Smooth muscle cell (in vitro differentiated cells): ENCODE data around the gene MIA3. TPM values are rescaled to one million over a fixed set of nuclear protein-coding genes. Genes with fewer than 3 reads are reported as not detected.

Experiments used
- DNase-seq: peaks from one replicate; lab custom pipeline; 2025; ENCODE audit not compliant: unreplicated experiment; lab: John Stamatoyannopoulos, UW
- H2AFZ ChIP-seq: fragments of 200-600 bp; sonication (generic); 2 replicates; pipeline ENCODE4 v1.6.0; 2016; ENCODE audit warnings: antibody characterized with exemption, low read depth, mild to moderate bottlenecking
- H3F3A ChIP-seq: fragments of 200-600 bp; sonication (generic); 2 replicates; pipeline ENCODE4 v1.6.0; 2017; ENCODE audit warnings: antibody characterized with exemption, low read depth
- H3K27ac ChIP-seq: fragments of 200-600 bp; sonication (generic); 2 replicates; pipeline ENCODE4 v1.5.1; 2016; ENCODE audit warnings: low read depth, mild to moderate bottlenecking
- H3K27me3 ChIP-seq: fragments of 200-600 bp; sonication (generic); 2 replicates; pipeline ENCODE4 v1.6.1; 2016; ENCODE audit warnings: low read depth, mild to moderate bottlenecking
- H3K36me3 ChIP-seq: fragments of 200-600 bp; sonication (generic); 2 replicates; pipeline ENCODE4 v1.5.1; 2016; ENCODE audit warnings: low read depth
- H3K4me1 ChIP-seq: fragments of 200-600 bp; sonication (generic); 2 replicates; pipeline ENCODE4 v1.5.1; 2016; ENCODE audit warnings: low read depth
- H3K4me2 ChIP-seq: fragments of 200-600 bp; sonication (generic); 2 replicates; pipeline ENCODE4 v1.6.0; 2016; ENCODE audit warnings: mild to moderate bottlenecking
- H3K4me3 ChIP-seq: fragments of 200-600 bp; sonication (generic); 2 replicates; pipeline ENCODE4 v1.5.1; 2016; ENCODE audit warnings: mild to moderate bottlenecking
- H3K79me2 ChIP-seq: fragments of 200-600 bp; sonication (generic); 2 replicates; pipeline ENCODE4 v1.6.0; 2016; ENCODE audit warnings: low read depth, mild to moderate bottlenecking
- H3K9ac ChIP-seq: fragments of 200-600 bp; sonication (generic); 2 replicates; pipeline ENCODE4 v1.6.0; 2016; ENCODE audit warnings: low read depth
- H3K9me3 ChIP-seq: fragments of 200-600 bp; sonication (generic); replicated peaks from 2 replicates; pipeline ENCODE4 v1.5.1; 2016; ENCODE audit warnings: low read depth
- H4K20me1 ChIP-seq: fragments of 200-600 bp; sonication (generic); 2 replicates; pipeline ENCODE4 v1.6.0; 2016; ENCODE audit warnings: low read depth
- CTCF ChIP-seq: fragments of 200-600 bp; sonication (generic); IDR thresholded peaks from 2 replicates; pipeline ENCODE4 v1.5.1; 2017; ENCODE audit warnings: borderline replicate concordance, mild to moderate bottlenecking, antibody characterized with exemption; ENCODE audit not compliant: insufficient read depth, poor library complexity, severe bottlenecking
- WGBS: methylation state at CpG from one replicate; pipeline ENCODE4 v1.1.7; 2016; ENCODE audit warnings: low lambda C conversion rate; 5-methylcytosine and 5-hydroxymethylcytosine counted together
- polyA plus RNA-seq: library from polyadenylated mRNA; unstranded; fragments of >200 nt; fragmentation: Nextera tagmentation; extraction: Ambion mirVana; gene quantifications from 2 replicates; pipeline ENCODE4 v1.2.1, GENCODE V29; 2016
- total RNA-seq: library from RNA; depleted of rRNA; stranded (reverse); fragments of >200 nt; gene quantifications from 2 replicates; pipeline ENCODE4 v1.2.3, GENCODE V29; 2014

The MIA3 gene
- total and polyA plus RNA-seq, 2 experiments from 2014 or later = 56.8 to 64.0 TPM

- DNase-seq = no peak
- H3K4me1 ChIP-seq = peaks cover 9% of the 10 kb centered on the region
- H3K27me3 ChIP-seq = no peaks in the 10 kb centered on the region
- H3K9me3 ChIP-seq = no peaks in the 10 kb centered on the region
- peak overlapping the region; percentile 87 for H3K9ac ChIP-seq
- TF ChIP-seq CTCF = no peak
- peaks cover 20% of the 10 kb centered on the region for H4K20me1 ChIP-seq
- WGBS = 12% methylated on average over 20 of the region's 20 CpGs
- H3K4me3 ChIP-seq = peak overlapping the region; percentile 98
- peak overlapping the region; percentile 94 for H3K4me2 ChIP-seq
- peaks cover 7% of the 10 kb centered on the region for H3F3A ChIP-seq
- peak overlapping the region; percentile 53 for H2AFZ ChIP-seq
- peaks cover 20% of the 10 kb centered on the region for H3K79me2 ChIP-seq
- H3K36me3 ChIP-seq = no peaks in the 10 kb centered on the region
- no peak overlapping the region for H3K27ac ChIP-seq
Observed at GRCh38 chr1:222618880-222619596, 1.1 kb downstream of the MIA3 start.

GRCh38 chr1:222620566-222620965 is 2.7 kb downstream of the MIA3 start:
- TF ChIP-seq CTCF = no peak
- H2AFZ ChIP-seq = no peak overlapping the region
- H3K27ac ChIP-seq = no peak overlapping the region
- 86% methylated on average over 2 of the region's 2 CpGs for WGBS
- no peaks in the 10 kb centered on the region for H3K27me3 ChIP-seq
- H3K9me3 ChIP-seq = no peaks in the 10 kb centered on the region
- H3K4me1 ChIP-seq = peaks cover 9% of the 10 kb centered on the region
- H3F3A ChIP-seq = peaks cover 7% of the 10 kb centered on the region
- no peak for DNase-seq
- H3K79me2 ChIP-seq = peaks cover 20% of the 10 kb centered on the region
- peaks cover 20% of the 10 kb centered on the region for H4K20me1 ChIP-seq
- H3K4me2 ChIP-seq = no peak overlapping the region
- H3K4me3 ChIP-seq = no peak overlapping the region
- H3K36me3 ChIP-seq = no peaks in the 10 kb centered on the region
- H3K9ac ChIP-seq = no peak overlapping the region

- Histone ChIP-seq H2AFZ (no peak overlapping the region), H3K27me3 (no peaks in the 10 kb centered on the region), H3K36me3 (peaks cover 4% of the 10 kb centered on the region), H4K20me1 (peaks cover 20% of the 10 kb centered on the region), H3K4me2 (no peak overlapping the region), H3K27ac (no peak overlapping the region), H3K9me3 (no peaks in the 10 kb centered on the region), H3K79me2 (peaks cover 20% of the 10 kb centered on the region), H3K9ac (no peak overlapping the region), H3K4me3 (no peak overlapping the region), H3F3A (no peaks in the 10 kb centered on the region), H3K4me1 (peaks cover 6% of the 10 kb centered on the region)
- TF ChIP-seq CTCF = no peak
- 81% methylated on average over 5 of the region's 5 CpGs for WGBS
- no peak for DNase-seq
Observed at GRCh38 chr1:222622765-222623164, 4.9 kb downstream of the MIA3 start.

- peaks cover 20% of the 10 kb centered on the region for H4K20me1 ChIP-seq
- no peak overlapping the region for H3K27ac ChIP-seq
- peaks cover 20% of the 10 kb centered on the region for H3K79me2 ChIP-seq
- H3K36me3 ChIP-seq = peaks cover 11% of the 10 kb centered on the region
- no peak overlapping the region for H2AFZ ChIP-seq
- no peaks in the 10 kb centered on the region for H3K27me3 ChIP-seq
- H3K9ac ChIP-seq = no peak overlapping the region
- H3K9me3 ChIP-seq = no peaks in the 10 kb centered on the region
- H3K4me3 ChIP-seq = no peak overlapping the region
- H3K4me1 ChIP-seq = peaks cover 6% of the 10 kb centered on the region
- H3K4me2 ChIP-seq = no peak overlapping the region
- DNase-seq = no peak
- no peaks in the 10 kb centered on the region for H3F3A ChIP-seq
- no peak for TF ChIP-seq CTCF
Observed at GRCh38 chr1:222623458-222623857, 5.6 kb downstream of the MIA3 start.
